SU-DHL-6 (cell line): ENCODE results near the gene ZNF256.

Experiments
- CTCF ChIP-seq: fragments of 200-600 bp; sonication (generic); IDR thresholded peaks from one replicate; pipeline ENCODE4 v1.5.1; 2017; ENCODE audit warnings: antibody characterized with exemption, mild to moderate bottlenecking, low read length, moderate library complexity; ENCODE audit not compliant: insufficient read depth, poor library complexity, severe bottlenecking
- EZH2phosphoT487 ChIP-seq: fragments of 200-600 bp; sonication (generic), shearing (Covaris generic); conservative IDR thresholded peaks from 2 replicates; pipeline ENCODE4 v1.6.1; 2018; ENCODE audit warnings: mild to moderate bottlenecking, antibody characterized with exemption, low read length, moderate library complexity, mixed read lengths

- TF ChIP-seq CTCF = no peak
- TF ChIP-seq EZH2phosphoT487 = no peak
Measured at GRCh38 chr19:57949702-57950101, 2.2 kb upstream of the ZNF256 start.
